ENCODE results near the gene CELF3. TPM values are rescaled to one million over a fixed set of nuclear protein-coding genes. Genes with fewer than 3 reads are reported as not detected.

Gene CELF3
- total and polyA plus RNA-seq, 2 donors (not counting 1 experiment from before 2014, with no cell fraction given): not detected

DNA sequence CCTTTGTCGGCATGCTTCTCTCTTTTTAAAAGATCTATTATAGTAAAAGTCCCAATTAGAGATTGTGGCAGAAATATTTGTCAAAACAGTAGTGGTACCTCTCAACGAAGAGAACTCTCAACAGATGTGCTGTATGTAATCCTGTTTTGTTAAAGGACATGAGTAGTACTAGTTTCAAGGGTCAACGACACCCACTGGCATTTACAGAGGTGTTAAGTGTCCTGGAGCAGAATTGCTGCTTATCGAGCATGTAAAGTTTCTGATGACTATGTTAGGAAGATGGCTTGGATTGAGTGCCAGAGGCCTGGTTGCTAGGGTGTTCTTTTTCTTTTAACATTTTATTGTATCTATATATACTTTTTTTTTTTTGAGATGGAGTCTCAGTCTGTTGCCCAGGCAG, 27.1 kb downstream of the CELF3 start:
- ATAC-seq (ENCODE audit: low read depth) (no peak), DNase-seq (no peak)
- Histone ChIP-seq H3K4me1 (ENCODE audit: control insufficient read depth in 2 of 2, insufficient read depth in 2 of 2, low read length in 2 of 2) (no peaks in the 10 kb centered on the region), H3K4me3 (ENCODE audit: control extremely low read depth in 1 of 5, extremely low read depth in 1 of 5, insufficient read depth in 1 of 5, low read depth in 2 of 5, low read length in 4 of 5) (no peak overlapping the region), H3K9me3 (ENCODE audit: control extremely low read depth in 1 of 3, control insufficient read depth in 2 of 3, insufficient read depth in 1 of 3, low read length in 2 of 3) (no peaks in the 10 kb centered on the region), H3K36me3 (replicated peaks in 1 of 2; ENCODE audit: control extremely low read depth in 1 of 2, control insufficient read depth in 1 of 2, extremely low read depth in 1 of 2, insufficient read depth in 2 of 2, low read length in 1 of 2) (peaks cover 18 to 24% of the 10 kb centered on the region in 2 experiments), H3K9ac (ENCODE audit: low read length) (no peak overlapping the region), H3K27ac (ENCODE audit: low read length in 2 of 2) (no peak overlapping the region), H3K27me3 (replicated peaks in 1 of 4; ENCODE audit: control extremely low read depth in 1 of 4, control insufficient read depth in 3 of 4, insufficient read depth in 4 of 4, low read length in 3 of 4) (no peaks in the 10 kb centered on the region), H2AFZ (ENCODE audit: insufficient read depth, low read depth, low read length, poor library complexity, severe bottlenecking) (no peak overlapping the region), H4K20me1 (ENCODE audit: control insufficient read depth, insufficient read depth, low read length, poor library complexity, severe bottlenecking) (no peaks in the 10 kb centered on the region), H3K4me2 (replicated peaks; ENCODE audit: low read depth, low read length, poor library complexity, severe bottlenecking) (no peak overlapping the region), H3K79me2 (ENCODE audit: control insufficient read depth, insufficient read depth, low read length) (no peaks in the 10 kb centered on the region)
- Mint-ChIP-seq H3K27me3 (no peaks in the 10 kb centered on the region), H3K4me1 (no peaks in the 10 kb centered on the region), H3K4me3 (no peak overlapping the region), H3K9me3 (ENCODE audit: insufficient read depth) (no peaks in the 10 kb centered on the region), H3K27ac (no peak overlapping the region)
- CTCF ChIA-PET: no interaction called here
- TF ChIP-seq, protein P1, sequence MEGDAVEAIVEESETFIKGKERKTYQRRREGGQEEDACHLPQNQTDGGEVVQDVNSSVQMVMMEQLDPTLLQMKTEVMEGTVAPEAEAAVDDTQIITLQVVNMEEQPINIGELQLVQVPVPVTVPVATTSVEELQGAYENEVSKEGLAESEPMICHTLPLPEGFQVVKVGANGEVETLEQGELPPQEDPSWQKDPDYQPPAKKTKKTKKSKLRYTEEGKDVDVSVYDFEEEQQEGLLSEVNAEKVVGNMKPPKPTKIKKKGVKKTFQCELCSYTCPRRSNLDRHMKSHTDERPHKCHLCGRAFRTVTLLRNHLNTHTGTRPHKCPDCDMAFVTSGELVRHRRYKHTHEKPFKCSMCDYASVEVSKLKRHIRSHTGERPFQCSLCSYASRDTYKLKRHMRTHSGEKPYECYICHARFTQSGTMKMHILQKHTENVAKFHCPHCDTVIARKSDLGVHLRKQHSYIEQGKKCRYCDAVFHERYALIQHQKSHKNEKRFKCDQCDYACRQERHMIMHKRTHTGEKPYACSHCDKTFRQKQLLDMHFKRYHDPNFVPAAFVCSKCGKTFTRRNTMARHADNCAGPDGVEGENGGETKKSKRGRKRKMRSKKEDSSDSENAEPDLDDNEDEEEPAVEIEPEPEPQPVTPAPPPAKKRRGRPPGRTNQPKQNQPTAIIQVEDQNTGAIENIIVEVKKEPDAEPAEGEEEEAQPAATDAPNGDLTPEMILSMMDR (IDR thresholded peaks at IDR 0.05): no peak
- TF ChIP-seq EZH2 (IDR thresholded peaks at IDR 0.05; ENCODE audit: borderline replicate concordance, insufficient read depth, low read depth, low read length, poor library complexity, severe bottlenecking): no peak
- POLR2A ChIA-PET: no interaction called here
- 93% methylated on average over 2 of the region's 4 CpGs for WGBS (ENCODE audit: insufficient coverage)
- intact Hi-C loops (cut with micrococcal nuclease): no loop called here

DNA sequence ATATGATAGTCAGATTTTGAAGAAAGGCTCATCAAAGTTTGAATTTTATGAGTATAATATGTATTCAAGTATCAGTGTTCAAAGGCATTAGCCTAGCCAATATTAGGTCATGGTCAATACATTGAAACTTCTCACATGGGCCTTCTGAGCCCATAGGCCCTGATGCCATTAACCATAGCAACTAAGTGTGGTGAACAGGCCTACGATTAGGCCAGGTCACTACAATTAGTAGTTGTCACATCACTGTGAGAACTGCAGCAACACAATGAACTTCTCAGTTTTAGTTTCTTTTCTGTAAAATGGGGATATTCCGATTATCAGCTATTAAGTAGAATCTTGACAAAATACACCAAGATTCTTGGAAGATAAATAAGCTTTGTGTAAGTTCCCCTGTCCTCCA, 30.0 kb downstream of the CELF3 start:
- Mint-ChIP-seq H3K27me3 (no peaks in the 10 kb centered on the region), H3K4me3 (no peak overlapping the region), H3K9me3 (ENCODE audit: insufficient read depth) (no peaks in the 10 kb centered on the region), H3K4me1 (no peaks in the 10 kb centered on the region), H3K27ac (no peak overlapping the region)
- ChIA-PET POLR2A (no interaction called here), CTCF (no interaction called here)
- intact Hi-C loops (cut with micrococcal nuclease): no loop called here
- Histone ChIP-seq H3K9me3 (ENCODE audit: control extremely low read depth in 1 of 3, control insufficient read depth in 2 of 3, insufficient read depth in 1 of 3, low read length in 2 of 3) (no peaks in the 10 kb centered on the region), H3K4me3 (ENCODE audit: control extremely low read depth in 1 of 5, extremely low read depth in 1 of 5, insufficient read depth in 1 of 5, low read depth in 2 of 5, low read length in 4 of 5) (no peak overlapping the region), H3K4me1 (ENCODE audit: control insufficient read depth in 2 of 2, insufficient read depth in 2 of 2, low read length in 2 of 2) (no peaks in the 10 kb centered on the region), H3K36me3 (replicated peaks in 1 of 2; ENCODE audit: control extremely low read depth in 1 of 2, control insufficient read depth in 1 of 2, extremely low read depth in 1 of 2, insufficient read depth in 2 of 2, low read length in 1 of 2) (peaks cover 6 to 9% of the 10 kb centered on the region in 2 experiments), H3K79me2 (ENCODE audit: control insufficient read depth, insufficient read depth, low read length) (no peaks in the 10 kb centered on the region), H3K4me2 (replicated peaks; ENCODE audit: low read depth, low read length, poor library complexity, severe bottlenecking) (no peak overlapping the region), H4K20me1 (ENCODE audit: control insufficient read depth, insufficient read depth, low read length, poor library complexity, severe bottlenecking) (no peaks in the 10 kb centered on the region), H3K27me3 (replicated peaks in 1 of 4; ENCODE audit: control extremely low read depth in 1 of 4, control insufficient read depth in 3 of 4, insufficient read depth in 4 of 4, low read length in 3 of 4) (no peaks in the 10 kb centered on the region), H3K9ac (ENCODE audit: low read length) (no peak overlapping the region), H2AFZ (ENCODE audit: insufficient read depth, low read depth, low read length, poor library complexity, severe bottlenecking) (no peak overlapping the region), H3K27ac (ENCODE audit: low read length in 2 of 2) (no peak overlapping the region)
- no peak for ATAC-seq (ENCODE audit: low read depth)
- TF ChIP-seq, protein P1 (IDR thresholded peaks at IDR 0.05): no peak
- TF ChIP-seq EZH2 (IDR thresholded peaks at IDR 0.05; ENCODE audit: borderline replicate concordance, insufficient read depth, low read depth, low read length, poor library complexity, severe bottlenecking): no peak
- no peak for DNase-seq
- WGBS (ENCODE audit: insufficient coverage): no CpG with 5 or more reads among the region's 2 CpGs
